GM12865 (cell line): ENCODE data around the gene GABRP.
A peak's percentile ranks its signal among the peaks of the same experiment; 100 is the strongest.

Experiments used
- DNase-seq: peaks from one replicate; pipeline ENCODE4 v3.0.0; 2010; ENCODE audit warnings: low read depth
- H3K4me3 ChIP-seq: 2 replicates; pipeline ENCODE4 v1.5.1; 2011; ENCODE audit warnings: mild to moderate bottlenecking, low read depth, low read length, control low read depth
- TF ChIP-seq, protein P1 (sequence below): IDR thresholded peaks from 2 replicates; pipeline ENCODE4 v1.5.1; 2011; ENCODE audit warnings: low read length, control low read depth, low read depth, inconsistent platforms; ENCODE audit not compliant: insufficient read depth; ENCODE audit errors: missing control alignments

GABRP gene

DNA sequence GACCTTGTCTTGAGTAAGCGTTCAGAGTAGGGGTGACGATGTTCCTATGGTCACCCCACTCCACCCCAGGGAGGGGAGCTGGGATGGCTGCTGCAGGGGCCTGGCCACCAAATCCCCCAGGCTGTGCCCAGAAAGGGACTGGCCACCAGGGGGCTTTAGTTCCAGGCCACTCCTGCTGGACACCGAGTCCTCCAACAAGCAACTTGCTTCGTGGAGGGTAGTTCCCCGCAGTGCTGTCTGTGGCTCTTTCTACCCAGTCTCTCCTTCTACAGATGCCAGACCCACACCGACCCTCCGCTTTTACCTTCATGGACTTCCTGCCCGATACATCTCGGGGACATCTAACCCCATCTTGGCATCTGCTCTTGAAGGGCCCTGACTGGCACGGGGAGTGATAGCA lies 35.7 kb upstream of the GABRP start:
- DNase-seq: no peak
- TF ChIP-seq, protein P1, sequence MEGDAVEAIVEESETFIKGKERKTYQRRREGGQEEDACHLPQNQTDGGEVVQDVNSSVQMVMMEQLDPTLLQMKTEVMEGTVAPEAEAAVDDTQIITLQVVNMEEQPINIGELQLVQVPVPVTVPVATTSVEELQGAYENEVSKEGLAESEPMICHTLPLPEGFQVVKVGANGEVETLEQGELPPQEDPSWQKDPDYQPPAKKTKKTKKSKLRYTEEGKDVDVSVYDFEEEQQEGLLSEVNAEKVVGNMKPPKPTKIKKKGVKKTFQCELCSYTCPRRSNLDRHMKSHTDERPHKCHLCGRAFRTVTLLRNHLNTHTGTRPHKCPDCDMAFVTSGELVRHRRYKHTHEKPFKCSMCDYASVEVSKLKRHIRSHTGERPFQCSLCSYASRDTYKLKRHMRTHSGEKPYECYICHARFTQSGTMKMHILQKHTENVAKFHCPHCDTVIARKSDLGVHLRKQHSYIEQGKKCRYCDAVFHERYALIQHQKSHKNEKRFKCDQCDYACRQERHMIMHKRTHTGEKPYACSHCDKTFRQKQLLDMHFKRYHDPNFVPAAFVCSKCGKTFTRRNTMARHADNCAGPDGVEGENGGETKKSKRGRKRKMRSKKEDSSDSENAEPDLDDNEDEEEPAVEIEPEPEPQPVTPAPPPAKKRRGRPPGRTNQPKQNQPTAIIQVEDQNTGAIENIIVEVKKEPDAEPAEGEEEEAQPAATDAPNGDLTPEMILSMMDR: peak; percentile 2
- no peak overlapping the region for H3K4me3 ChIP-seq

GRCh38 chr5:170748951-170749471 lies 34.5 kb upstream of the GABRP start:
- TF ChIP-seq, protein P1: no peak
- H3K4me3 ChIP-seq: no peak overlapping the region
- no peak for DNase-seq

DNA sequence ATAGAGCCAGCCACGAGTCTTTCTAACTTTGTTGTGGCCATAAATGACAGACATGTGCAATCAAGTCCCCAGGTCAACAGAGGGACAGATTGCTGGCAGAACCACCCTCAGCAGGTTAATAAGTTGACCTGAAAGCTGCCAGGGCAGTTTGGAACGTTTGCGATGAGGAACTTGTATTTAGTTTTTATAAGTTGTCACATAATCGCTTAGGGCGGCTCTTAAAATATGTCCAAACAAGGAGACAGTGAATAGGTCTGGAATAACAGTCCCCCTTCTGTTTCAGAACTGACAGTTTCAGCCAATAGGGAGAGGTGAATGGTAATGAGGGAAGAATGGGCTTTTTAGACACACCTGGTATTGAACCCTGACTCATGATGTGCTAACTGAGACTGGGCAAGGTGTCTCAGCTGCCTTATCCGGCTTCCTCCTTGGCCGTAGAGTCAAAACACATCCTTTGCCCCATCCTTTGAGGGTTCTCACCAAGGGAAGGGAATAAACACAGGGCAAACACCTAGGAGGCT lies 33.6 kb upstream of the GABRP start:
- no peak overlapping the region for H3K4me3 ChIP-seq
- TF ChIP-seq, protein P1: no peak
- DNase-seq: no peak

DNA sequence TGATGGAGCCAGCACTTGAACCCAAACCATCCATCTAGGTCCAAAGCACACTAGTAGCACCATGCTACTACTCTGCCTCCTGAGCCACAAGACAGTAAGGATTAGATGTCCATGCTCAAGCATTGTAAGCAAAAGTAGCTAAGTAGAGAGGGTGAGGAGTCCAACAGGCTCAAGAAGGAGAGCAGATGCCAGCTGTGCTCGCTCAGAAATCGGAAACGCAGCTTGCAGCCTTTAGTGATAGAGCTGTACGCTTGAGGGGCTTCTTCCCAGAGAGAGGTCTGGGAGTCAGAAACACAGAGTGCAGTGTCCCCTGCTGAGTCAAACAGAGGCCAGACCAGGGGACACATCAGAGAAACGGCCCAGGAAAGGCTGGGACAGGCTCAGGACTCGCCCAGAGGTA lies 32.7 kb upstream of the GABRP start:
- no peak for DNase-seq
- no peak overlapping the region for H3K4me3 ChIP-seq
- TF ChIP-seq, protein P1: no peak

GRCh38 chr5:170751631-170752030 lies 31.9 kb upstream of the GABRP start:
- DNase-seq: no peak
- no peak overlapping the region for H3K4me3 ChIP-seq
- TF ChIP-seq, protein P1: no peak

DNA sequence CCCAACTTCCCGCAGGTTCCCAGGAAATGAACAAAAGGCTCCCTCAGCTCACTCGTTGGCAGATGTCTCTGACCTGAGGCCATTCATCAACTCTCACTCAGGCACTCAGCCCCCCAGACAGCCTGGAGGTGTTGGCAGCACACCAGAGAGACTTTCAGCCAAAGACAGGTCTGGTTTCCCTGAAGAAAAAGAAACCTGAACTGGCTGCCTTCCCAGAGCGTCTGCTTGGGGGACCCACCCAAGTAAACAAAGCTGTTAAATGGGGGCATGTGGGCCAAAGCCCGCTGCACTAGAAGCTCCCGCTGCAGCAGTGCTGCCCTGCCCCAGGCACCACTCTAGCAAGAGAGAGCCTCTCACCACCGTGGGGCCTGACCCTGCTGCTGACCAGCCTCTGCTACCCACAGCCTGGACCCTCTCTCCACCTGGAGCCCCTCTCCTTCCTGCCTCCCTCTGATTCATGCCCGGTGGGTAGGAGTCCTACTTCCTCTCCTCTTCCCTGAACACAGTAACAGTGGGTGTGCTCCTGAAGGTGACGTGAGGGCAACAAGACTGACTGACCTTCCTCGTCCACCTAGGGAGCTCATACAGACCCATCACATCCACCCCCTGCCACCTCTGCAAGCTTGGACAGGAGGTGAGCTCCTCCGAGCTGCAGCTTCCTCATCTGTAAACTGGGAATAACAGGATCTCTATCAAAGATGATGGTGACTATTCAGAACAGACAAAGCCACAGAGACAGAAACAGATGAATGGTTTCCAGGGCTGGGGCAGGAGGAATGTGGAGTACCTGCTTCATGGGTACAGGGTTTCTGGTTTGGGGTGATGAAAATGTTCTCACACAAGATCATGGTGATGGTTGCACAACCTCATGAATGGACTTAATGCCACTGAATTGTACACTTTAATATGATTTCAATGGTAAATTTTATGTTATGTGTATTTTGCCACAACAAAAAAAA lies 31.0 kb upstream of the GABRP start:
- TF ChIP-seq, protein P1: no peak
- DNase-seq: no peak
- no peak overlapping the region for H3K4me3 ChIP-seq
